Activated CD8-positive, alpha-beta memory T cell treated with anti-CD3 and anti-CD28 coated beads, Interleukin-2, amount 50 U/mL, for 4 hours (primary cell): ENCODE data around the gene AUTS2.

Experiments
- DNase-seq: peaks from one replicate; pipeline ENCODE4 v3.0.0-alpha.2; 2020

Gene AUTS2

DNA sequence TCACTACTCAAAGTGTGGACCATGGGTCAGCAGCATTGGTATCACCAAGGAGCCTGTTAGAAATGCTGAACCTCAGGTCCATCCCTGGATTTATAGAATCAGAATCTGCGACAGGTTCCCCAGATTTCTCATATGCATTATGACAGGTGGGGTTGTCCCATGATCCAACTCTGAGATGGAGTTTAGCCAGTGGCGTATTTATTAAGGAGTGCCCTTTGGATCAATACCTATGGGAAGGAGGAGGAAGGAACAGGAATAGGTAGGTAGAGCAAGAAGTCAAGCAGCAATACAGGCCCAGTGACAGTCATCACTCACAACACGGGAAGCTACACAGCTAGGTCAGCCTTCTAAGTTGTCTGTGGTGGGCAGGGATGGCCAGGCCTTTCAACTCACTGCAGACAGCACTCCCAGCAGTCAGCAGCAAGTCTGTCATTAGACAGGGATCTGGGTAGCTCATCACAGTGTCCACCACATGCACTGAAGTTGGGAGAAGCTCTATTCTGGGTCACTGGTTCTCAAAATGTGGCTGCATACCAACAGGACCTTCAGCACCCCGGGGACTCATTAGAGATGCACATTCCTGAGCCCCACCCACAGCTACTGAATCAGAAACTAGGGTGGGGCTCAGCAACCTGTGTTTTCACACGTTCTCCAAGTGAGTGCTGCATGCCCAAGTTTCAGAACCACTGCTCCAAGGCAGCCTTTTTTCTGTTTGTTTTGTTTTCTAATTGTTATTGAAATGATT, 1001.3 kb downstream of the AUTS2 start:
- DNase-seq: no peak

DNA sequence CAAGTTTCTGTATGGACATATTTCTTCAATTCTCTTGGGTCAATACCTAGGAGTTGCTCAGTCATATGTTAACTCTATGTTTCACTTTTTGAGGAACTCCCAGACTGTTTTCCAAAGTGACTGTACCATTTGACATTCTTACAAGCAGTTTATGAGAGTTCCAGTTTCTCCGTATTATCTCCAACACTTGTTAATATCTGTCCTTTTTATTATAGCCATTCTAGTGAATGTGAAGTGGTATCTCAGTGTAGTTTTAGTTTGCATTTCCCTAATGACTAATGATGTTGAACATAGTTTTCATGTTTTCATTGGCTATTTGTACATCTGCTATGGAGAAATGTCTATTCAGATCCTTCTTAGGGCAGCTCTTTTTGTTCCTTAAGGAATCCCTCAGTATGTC, 1002.7 kb downstream of the AUTS2 start:
- DNase-seq: no peak

GRCh38 chr7:70602117-70602516, 1003.8 kb downstream of the AUTS2 start:
- no peak for DNase-seq

- DNase-seq: no peak
Measured at GRCh38 chr7:70607281-70607680, 1009.0 kb downstream of the AUTS2 start.

DNA sequence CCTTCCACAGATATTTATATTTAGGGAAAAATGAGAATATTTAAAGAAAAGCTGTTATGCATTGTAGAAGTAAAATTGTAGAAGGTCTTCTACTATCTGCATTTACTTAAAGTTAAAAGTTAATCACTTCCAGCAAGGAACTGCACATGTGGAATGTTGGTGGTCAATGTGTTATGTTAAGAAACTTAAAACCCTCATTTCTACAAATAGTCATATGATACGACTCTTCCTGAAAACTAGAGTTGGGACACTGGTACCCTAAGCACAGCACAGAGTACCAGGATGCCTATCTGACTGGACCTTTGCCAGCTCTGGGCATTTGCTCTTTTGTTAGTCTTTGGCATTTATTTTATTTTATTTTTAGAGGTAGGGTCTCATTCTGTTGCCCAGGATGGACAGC, 1009.5 kb downstream of the AUTS2 start:
- no peak for DNase-seq

DNA sequence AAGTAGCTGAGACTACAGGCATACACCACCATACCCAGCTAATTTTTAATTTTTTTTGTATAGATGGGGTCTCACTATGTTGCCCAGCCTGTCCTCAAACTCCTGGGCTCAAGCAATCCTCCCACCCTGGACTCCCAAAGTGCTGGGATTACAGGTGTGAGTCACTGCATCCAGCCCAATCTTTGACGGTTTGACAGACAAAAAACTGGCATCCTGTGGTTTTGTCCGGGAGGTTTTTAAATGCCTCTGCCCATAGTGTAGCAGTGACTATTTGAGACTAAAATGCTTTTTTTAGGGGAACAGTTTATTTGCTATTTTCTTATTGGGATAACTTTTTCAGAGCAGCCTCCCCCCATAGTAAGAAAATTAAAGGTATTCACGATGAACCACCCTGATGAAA, 1010.0 kb downstream of the AUTS2 start:
- no peak for DNase-seq

DNA sequence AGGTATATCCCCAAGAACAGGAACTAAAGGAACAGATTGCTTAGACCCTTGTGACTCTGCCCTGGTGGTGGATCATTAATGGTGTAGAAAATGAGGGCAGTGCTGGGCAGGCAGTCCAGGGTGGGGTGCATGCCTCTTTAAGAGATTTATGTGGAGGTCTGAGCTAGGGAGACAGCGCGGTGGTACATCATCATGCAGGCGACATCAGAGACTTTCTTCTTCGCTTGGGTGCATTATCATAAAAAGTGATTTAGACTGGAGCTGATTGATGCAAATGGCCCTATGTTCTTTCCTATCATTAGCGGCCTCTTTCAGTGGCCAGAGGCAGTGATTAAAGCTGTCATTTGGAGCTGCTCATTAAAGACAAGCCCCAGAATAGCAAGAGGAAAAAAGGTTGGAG, 1014.5 kb downstream of the AUTS2 start:
- no peak for DNase-seq

GRCh38 chr7:70614237-70615045, 1016.2 kb downstream of the AUTS2 start:
- DNase-seq: no peak

DNA sequence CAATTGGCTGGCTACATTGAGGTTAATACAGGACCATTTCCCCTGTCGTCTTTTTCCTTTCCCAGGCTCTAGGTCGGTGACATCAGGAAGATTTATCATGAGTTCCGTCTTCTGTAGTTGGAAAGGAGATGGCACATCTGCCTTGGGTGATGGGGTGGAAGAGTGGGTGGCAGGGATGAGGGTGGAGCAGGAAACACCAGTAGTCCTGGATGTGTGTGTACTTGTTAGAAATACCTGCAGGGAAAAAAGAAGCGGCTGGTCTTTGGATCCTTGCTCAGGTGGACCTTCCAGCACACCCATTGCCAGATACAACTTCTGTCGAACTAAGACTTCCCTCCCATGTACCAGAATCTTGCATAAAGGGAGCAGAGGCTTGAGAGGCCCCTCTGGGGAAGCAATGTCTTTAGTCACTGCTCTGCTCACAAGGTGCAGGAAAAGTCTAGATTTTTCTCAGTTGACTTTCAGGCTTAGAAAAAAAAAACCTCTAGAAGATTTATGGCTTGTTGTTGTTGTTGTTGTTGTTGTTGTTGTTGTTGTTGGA, 1016.9 kb downstream of the AUTS2 start:
- DNase-seq: no peak

DNA sequence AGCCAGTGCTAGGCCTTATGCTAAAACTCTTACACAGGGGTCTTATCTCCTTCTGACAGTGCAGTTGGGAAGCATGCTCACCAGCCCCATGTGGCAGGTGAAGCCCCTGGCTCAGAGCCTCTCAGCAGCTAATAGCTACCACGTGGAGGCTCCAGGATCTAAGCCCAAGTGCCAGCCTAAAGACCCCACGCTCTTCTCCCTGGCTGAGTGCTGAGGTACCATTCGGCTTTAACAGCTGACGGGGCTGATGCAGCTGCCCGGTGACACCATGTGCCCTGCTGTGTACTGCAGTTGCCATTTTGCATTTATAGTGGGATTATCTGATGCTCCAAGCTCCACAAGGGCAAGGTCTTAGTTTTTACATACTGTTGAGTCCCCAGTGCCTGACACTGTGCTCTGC, 1017.9 kb downstream of the AUTS2 start:
- no peak for DNase-seq

DNA sequence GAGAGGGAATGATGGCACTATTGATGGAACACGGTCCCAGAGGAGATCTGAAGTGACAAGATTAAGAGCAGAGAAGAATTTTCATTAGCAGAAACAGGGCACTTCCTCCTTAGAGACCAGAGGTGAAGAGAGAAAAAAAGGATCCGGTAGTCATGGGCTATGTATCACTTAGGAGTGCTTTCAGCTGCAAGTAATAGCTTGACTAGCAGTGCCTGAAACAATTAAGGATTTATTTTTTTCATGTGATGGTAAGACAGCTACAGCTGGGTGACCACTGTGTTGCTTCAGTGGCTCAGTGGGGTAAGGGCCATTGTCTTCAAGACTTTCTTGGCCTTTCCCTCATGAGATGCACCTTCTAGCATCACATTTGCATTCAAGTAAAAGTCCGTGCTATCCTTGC, 1018.5 kb downstream of the AUTS2 start:
- DNase-seq: no peak

DNA sequence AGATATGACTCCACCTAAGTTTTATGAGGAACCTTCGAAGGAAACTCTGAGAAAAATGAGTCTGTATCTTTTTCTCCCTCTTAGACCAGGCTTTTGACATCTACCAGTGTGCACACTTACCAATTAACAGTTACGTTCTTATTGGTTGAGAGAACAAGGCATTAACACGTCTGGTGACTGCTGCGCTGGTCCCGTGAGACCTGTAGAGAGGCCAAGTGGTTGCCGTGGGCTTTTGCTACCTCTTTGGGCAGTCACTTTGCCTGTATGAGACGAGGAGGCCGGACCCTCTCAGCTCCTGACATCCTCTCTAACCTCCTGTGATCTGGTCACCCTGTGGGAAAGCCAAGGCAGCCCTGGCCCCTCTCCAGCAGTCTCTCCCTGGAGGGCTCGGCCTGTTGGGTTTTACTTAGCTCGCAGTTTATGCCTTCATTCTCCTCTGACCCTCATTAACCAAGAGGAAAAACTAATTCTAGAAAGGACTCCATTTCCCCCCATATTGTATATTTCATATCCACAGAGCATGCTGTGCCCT, 1019.8 kb downstream of the AUTS2 start:
- DNase-seq: no peak

- DNase-seq: no peak
Measured at GRCh38 chr7:70619130-70619529, 1020.9 kb downstream of the AUTS2 start.

DNA sequence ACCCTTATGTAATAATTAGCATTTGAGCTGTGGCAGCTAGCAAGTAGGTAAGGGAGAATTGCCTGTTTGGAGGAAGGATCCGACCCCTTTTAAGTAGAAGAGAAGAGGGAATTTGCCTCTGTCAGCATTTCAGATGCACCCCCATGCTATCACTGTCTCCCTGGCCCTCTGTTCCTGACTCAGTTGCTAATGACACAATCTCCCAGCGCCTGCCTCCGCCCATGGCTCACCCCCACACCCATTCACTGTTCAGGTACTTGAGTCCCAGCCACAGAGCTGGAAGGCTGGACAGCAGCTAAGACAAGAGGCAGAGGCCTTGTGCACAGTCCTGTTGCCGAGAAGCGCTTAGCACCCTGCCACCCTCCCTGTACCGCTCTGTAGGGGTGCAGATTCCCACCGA, 1021.4 kb downstream of the AUTS2 start:
- no peak for DNase-seq

DNA sequence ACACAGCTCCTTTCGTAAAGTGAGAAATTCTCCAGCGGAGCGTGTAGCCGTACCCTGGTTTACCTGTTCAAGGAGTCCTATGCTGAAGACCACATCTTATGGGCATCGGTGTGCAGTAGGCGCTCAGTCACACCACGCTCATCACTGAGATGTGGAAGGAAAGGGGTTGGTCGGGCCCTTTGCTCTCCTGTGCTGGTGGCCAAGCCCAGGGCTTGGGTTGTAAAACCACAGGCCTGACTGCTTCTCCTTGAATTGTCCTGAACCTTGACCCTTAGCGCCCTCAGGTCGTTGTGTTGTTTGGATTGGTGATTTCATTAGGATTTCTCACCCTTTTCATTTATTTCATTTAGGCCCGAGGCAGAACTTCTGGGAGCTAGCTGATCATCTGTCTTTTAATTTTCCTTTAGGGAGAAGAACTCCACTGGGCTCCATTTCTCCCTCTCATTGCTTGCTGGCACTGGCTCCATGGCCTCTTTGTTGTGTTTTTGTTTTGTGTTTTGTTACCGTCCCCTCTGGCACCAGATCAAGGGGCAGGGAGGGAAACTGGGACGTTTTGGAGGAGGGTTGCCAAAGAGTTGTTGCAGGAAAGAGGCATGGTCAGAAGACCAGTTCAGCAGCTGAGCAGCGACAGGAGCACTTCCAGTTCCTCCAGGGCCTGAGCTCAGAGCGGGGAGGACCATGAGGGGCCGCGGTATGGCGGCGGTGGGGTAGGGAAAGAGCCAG, 1022.2 kb downstream of the AUTS2 start:
- DNase-seq: no peak

GRCh38 chr7:70621954-70622600, 1023.8 kb downstream of the AUTS2 start:
- no peak for DNase-seq

- DNase-seq: no peak
Measured at GRCh38 chr7:70622936-70623335, 1024.7 kb downstream of the AUTS2 start.

DNA sequence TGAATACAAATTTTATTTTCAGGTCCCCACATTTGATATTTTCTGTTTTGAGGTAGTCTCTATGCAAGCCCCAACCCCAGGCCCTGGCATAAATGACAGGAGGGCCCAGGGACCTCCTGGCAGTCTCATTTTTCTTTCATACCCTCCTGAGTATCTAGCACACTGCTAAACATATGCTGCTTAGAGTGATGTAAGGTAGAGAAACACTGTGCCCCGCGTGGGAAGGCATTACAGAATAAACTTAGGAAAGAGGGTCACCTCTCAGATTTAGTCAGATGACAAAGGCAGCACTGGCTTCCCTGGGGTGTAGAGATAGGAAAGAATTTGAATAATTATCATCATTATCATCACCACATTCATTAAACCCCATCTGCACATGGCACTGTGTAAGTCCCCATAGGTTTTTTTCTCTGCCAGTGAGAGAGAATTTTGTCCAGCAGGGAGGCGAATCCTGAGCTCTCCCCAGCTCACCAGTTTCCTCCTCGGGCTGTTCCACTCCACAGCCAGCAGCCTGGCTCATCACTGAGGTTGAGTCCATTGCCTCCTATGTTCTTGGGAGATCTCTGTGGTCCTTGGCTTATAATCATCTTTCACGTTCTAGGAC, 1026.3 kb downstream of the AUTS2 start:
- no peak for DNase-seq

DNA sequence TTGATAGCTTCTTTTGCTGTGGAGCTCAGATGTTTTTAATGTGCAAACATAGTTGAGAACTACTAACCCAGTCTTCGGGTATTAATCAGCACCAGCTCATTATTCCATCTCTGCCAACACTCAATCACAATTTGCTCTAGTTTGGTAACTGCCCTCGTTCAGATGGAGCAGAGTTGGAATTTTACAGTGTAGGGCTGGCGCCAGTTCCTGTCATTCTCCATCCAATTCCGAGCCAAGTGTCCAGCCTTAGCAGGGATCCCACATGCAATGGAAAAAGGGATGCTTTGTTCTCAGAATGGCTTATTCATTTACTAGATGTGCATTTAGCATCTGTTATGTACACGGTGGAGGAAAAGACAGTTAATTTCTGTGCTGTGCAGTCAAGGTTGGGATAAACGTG, 1029.2 kb downstream of the AUTS2 start:
- no peak for DNase-seq

DNA sequence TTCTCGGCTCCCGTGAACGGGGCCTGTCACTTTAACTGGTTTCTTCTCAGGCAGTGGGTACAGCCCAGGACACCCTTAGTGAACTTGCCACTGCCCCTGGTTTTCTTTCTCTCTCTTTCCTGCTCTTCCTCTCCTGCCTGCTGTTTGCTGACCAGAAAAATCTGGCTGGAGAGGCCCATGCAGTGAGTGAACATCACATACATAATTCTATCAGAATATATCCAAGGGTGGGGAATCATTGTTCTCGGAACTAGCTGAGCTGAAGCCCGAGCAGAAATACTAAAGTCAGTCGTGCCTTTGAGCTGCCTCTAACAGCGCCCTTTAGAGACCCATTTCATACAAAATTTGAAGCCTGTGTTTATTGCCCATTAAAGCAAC, 1032.2 kb downstream of the AUTS2 start:
- DNase-seq: no peak

- DNase-seq: no peak
Measured at GRCh38 chr7:70630818-70631457, 1032.7 kb downstream of the AUTS2 start.

DNA sequence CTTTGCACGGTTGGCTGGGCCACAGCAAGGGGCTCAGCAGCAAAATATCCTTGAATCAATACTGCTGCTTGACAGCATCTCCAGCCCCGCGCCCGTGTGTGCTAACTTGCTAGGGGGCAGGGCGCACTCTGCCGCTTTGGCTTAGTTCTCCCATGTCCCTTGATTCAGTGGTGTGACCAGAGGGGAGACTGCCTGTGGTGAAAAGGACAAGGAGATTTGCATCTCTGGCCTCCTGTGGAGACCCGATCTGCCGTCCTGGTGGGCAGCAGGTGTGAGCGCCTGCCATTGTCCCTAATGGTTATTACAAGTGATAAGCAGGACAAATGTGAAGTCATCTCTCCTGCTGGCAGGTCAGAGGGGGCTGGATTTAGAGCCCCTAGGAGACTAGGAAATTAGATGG, 1033.4 kb downstream of the AUTS2 start:
- no peak for DNase-seq
